T-helper 2 cell (primary cell): ENCODE results near the gene GEMIN2.
"Not testable (repeated sequence)": the region's sequence is repeated elsewhere in the genome, so short reads cannot be mapped to it uniquely, and the experiment has no call there.

Source experiments
- DNase-seq, 5 experiments: peaks; one replicate each; pipeline versions ENCODE4 v3.0.0 to v3.0.0-alpha.2; 2012 to 2022

The GEMIN2 gene

GRCh38 chr14:39179042-39179441 lies 64.9 kb downstream of the GEMIN2 start:
- no peak for DNase-seq

GRCh38 chr14:39180553-39180952 lies 66.4 kb downstream of the GEMIN2 start:
- no peak for DNase-seq

GRCh38 chr14:39181026-39181692 lies 67.0 kb downstream of the GEMIN2 start:
- no peak for DNase-seq

DNA sequence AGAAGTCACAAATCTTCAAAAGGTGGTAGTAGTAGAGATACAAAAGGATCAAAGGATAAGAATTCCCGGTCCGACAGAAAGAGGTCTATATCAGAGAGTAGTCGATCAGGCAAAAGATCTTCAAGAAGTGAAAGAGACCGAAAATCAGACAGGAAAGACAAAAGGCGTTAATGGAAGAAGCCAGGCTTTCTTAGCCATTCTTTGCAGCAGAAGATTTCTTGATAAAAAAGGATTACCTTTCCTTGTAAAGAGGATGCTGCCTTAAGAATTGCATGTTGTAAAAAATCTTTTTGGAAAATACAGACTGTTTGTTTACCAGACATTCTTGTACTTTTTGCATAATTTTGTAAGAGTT lies 67.5 kb downstream of the GEMIN2 start:
- no peak for DNase-seq

DNA sequence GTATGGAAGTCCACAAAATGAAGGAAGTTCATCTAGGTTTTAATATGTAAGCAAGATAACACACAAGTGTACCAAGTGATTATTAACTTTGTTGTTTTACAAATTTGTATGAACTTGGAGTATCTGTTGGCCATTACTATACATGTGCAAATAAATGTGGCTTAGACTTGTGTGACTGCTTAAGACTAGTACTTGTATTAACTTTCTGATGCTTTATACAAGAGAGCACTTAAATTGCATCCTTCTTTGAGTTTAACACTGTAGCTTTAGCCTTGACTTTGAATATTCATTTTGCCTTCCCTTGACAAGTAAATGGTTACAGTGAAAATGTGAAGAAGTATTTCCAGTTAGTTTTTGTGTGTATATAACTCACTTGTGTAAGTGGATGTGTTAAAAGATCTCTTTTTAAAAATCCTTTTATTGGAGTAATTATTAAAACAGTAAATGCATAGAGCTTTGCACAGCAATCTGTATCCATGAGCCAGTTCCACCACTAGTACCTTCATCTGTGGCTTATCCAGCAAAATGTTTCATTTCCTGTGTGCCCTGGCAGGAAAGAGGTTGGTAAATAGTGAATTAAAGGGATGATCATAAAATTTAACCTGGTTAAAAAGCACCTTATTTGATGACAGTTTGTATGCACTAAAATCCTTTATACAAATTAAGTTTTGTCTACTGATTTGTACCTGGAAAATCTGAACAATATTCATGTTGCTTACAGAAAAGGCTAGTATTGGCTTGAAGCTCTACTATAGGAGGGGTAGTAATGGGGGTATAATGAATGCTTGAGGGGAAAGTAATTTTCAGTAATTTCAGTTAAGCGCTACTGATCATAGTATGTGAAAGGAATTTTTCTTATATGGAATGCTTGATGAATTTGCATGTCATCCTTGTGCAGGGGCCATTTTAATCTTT lies 68.9 kb downstream of the GEMIN2 start:
- DNase-seq, result no peak

GRCh38 chr14:39183685-39184003 lies 69.5 kb downstream of the GEMIN2 start:
- not testable (repeated sequence) for DNase-seq

DNA sequence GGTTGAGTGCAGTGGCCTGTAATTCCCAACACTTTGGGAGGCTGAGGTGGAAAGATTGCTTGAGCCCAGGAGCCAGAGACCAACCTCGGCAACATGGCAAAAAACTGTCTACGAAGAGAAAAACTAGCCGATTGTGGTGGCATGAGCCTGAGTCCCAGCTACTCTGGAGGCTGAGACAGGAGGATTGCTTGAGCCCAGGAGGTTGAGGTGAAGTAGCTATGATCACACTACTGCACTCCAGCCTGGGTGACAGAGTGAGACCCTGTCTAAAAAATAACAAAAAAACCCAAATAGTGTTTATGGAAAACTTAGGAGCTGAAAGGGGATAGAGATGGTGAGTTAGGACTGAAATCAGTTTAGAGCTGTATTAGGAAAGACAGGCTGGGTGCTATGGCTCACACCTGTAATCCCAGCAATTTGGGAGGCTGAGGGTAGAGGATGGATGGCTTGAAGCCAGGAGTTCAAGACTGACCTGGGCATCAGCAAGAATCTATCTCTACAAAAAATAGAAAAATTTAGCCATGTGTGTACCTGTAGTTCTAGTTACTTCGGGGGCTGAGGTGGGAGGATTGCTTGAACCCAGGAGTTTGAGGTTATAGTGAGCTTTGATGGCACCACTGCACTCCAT lies 70.6 kb downstream of the GEMIN2 start:
- DNase-seq, result no peak

DNA sequence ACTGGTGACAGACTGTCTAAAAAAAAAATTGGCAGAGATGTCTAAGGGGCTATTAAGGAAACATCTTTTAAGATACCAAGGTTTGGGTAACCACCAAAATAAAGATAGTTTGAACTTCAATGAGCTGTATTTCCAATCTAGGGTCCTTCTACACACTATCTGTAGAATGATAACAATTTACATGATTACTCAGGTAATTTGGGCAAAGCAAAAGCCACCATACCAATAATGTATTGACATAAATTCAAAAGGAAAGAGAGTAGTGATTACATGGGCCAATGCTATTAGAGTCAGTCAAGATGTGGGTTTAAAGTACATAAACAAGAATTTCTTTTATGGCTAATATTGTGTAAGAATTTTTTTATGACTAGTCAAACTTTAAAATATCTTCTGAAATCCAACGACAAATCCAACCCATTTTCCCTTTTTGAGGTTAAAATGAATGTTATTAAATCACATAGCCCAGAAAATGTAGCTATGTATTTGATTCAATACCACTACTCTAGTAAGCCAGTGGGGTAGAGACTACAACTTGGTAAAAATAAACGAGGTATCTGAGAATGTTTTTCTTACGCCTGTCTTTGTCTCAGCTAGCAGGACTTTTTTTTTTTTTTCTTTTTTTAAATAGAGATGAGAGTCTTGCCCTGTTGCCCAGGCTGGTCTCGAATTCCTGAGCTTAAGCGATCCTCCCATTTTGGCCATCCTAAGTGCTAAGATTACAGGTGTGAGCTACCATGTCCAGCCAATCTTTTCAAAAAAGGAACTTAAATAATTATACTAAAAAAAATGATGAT lies 71.3 kb downstream of the GEMIN2 start:
- no peak for DNase-seq
